WI38 (cell line): ENCODE measurements around the gene RYR3.

Source experiments
- H3K4me3 ChIP-seq: 2 replicates; pipeline ENCODE4 v1.5.1; 2011; ENCODE audit warnings: low read depth, mild to moderate bottlenecking, control low read depth, low read length
- CTCF ChIP-seq: IDR thresholded peaks from 2 replicates; pipeline ENCODE4 v1.5.1; 2012; ENCODE audit warnings: low read depth, mild to moderate bottlenecking, control low read depth, low read length

The RYR3 gene

DNA sequence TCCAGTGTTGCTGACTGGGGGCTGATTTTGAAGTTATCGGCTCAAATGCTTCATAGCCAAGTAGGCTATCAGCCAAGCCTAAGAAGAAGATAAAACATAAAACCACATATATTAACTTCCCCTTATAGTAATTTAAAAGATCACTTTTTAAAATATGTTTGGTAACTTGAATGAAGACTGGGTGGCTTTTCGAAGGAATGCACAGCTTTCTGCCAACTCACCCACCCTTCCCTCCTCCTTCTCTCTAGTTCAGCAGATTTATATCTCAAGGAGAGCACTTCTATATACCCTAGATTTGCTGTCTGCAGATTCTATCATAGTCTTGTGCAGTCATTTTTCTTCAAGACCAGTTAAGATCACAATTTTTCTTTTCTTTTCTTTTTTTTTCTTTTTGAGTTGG is 468.1 kb downstream of the RYR3 start:
- no peak for TF ChIP-seq CTCF
- no peak overlapping the region for H3K4me3 ChIP-seq

DNA sequence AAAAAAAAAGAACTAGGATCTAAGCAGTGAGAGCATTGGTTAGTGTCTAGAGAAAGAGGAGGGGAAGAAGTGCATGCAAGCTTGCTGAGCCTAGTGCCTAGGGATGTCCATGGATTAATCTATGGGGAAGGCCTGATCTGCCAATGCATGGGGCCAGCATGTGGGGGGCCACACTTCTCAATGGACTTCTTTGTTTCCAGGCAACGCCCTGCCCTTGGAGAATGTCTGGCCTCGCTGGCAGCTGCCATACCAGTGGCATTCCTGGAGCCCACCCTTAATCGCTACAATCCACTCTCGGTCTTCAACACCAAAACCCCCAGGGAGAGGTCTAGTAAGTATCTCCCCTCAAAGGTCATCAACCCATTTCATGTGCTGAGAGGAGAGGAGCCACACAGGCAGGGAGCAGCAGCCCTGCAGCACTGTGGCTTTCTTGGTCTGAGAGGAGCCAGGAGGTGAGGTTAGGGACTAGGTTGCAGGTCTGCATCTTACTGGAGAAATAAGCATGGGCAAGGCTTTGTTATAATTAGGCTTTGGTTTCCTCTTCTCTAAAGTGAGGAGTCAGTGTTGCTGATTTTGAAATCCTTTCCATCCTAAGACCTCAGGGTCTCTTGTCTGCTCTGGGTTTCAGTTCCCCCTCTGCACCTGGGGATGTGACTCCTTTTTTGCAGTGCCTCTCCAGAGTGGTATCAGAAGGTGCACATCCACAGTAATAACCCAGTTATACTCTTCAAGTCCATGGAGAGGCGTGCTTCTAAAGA is 469.4 kb downstream of the RYR3 start:
- no peak overlapping the region for H3K4me3 ChIP-seq
- no peak for TF ChIP-seq CTCF

- no peak for TF ChIP-seq CTCF
- no peak overlapping the region for H3K4me3 ChIP-seq
Observed at GRCh38 chr15:33782966-33783365, 472.2 kb downstream of the RYR3 start.

DNA sequence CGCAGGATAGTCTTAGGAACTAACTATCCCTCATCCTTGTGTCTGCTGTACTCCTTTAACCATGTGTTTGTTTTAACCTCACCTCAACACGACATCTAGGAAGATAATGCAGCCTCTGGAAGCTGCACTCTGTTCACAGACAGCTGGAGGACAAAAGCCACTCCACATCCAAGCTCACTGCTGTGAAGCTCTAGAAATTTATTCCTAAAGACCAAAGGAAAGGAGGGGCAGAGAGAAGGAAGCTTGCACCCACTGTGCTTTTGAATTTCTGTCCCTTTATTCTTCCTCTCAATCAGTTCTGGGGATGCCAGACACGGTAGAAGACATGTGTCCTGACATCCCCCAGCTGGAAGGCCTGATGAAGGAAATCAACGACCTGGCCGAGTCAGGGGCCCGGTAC is 474.6 kb downstream of the RYR3 start:
- TF ChIP-seq CTCF = no peak
- no peak overlapping the region for H3K4me3 ChIP-seq

- no peak for TF ChIP-seq CTCF
- no peak overlapping the region for H3K4me3 ChIP-seq
Observed at GRCh38 chr15:33788906-33789540, 478.3 kb downstream of the RYR3 start.

GRCh38 chr15:33794453-33794852 is 483.7 kb downstream of the RYR3 start:
- TF ChIP-seq CTCF = no peak
- no peak overlapping the region for H3K4me3 ChIP-seq

GRCh38 chr15:33795070-33795469 is 484.3 kb downstream of the RYR3 start:
- TF ChIP-seq CTCF = no peak
- H3K4me3 ChIP-seq = no peak overlapping the region
